KOPT-K1 (cell line): ENCODE results near the gene ASCL5.

Experiments
- H3K27ac ChIP-seq: fragments of 200-600 bp; sonication (generic); 2 replicates; pipeline ENCODE4 v1.5.1; 2016; ENCODE audit warnings: antibody characterized with exemption, mild to moderate bottlenecking, low read depth, low read length; ENCODE audit not compliant: poor library complexity, severe bottlenecking
- H3K36me3 ChIP-seq: fragments of 200-600 bp; sonication (generic); 2 replicates; pipeline ENCODE4 v1.5.1; 2017; ENCODE audit warnings: antibody characterized with exemption, mild to moderate bottlenecking, low read length, moderate library complexity; ENCODE audit not compliant: insufficient read depth
- H3K9me3 ChIP-seq: fragments of 200-600 bp; sonication (generic); 2 replicates; pipeline ENCODE4 v1.5.1; 2017; ENCODE audit warnings: antibody characterized with exemption, low read length, mild to moderate bottlenecking; ENCODE audit not compliant: insufficient read depth, poor library complexity, severe bottlenecking

The ASCL5 gene

GRCh38 chr1:201112173-201112731 is 14.7 kb downstream of the ASCL5 start, which contains the start of gene CACNA1S:
Gene CACNA1S, minus strand, starts transcription at chr1:201112426. Its CDS starts 87 bp downstream, at chr1:201112339.
- H3K27ac ChIP-seq = no peak within 1 kb of the TSS
- H3K9me3 ChIP-seq = no peaks in the 10 kb centered on the region
- no peaks in the 10 kb centered on the region for H3K36me3 ChIP-seq

DNA sequence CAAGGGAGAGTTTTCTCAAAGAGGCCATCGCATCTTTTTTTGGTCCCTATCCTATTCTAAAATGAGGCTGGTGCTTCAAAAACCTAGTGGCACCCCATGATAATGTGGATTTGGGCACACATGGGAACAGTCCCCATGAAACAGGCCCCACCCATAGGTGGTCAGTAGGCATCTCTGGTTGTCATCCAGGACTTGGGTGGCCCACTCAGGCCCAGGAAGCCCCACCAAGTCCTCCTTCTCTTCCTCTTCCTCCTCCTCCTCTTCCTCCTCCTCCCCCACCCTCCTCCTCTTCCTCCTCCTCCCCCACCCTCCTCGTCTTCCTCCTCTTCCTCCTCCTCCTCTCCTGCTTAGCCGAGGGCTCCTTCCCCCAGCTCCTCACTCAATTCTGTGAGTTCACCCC is 15.3 kb downstream of the ASCL5 start:
- H3K27ac ChIP-seq = no peak overlapping the region
- H3K9me3 ChIP-seq = no peaks in the 10 kb centered on the region
- no peaks in the 10 kb centered on the region for H3K36me3 ChIP-seq

DNA sequence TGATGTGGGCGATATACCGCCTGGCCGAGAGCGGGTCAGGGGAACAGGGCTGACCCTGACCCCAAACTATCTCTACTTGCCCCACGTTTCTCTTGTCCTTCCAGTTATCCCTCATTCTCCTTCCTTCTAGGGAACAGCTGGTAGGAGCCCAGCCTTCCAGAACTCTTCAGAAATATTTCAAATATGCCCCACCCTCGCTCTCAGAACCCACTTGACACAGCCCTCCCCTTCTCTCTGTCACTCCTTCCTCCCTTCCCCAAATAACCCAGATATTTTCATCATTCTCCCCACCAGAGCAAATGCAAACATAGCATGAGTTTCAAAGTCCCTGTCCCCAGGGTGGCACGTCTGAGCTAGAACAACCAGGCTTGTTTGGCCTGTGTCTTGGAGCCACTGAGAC is 15.8 kb downstream of the ASCL5 start:
- no peaks in the 10 kb centered on the region for H3K9me3 ChIP-seq
- H3K27ac ChIP-seq = no peak overlapping the region
- H3K36me3 ChIP-seq = no peaks in the 10 kb centered on the region

DNA sequence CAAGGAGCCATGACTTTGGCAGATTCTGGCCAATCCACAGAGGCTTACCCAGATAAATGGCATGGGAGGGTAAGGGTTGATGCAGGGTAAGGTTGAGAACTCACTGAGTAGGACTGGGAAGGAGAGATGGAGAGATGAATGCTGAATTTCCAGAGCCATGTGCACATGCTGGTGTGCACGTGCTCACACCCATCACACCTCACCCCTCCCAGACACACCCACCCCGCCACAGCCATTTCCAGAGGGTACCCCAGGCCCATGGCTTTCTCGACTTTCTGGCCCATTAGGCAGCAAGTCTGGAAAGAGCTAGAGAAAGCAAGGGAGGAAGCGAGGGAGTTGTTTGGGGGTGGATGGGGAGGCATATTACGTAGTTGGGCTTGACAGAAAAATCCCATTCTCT is 16.4 kb downstream of the ASCL5 start:
- Histone ChIP-seq H3K9me3 (no peaks in the 10 kb centered on the region), H3K27ac (no peak overlapping the region), H3K36me3 (no peaks in the 10 kb centered on the region)

GRCh38 chr1:201110138-201110537 is 16.8 kb downstream of the ASCL5 start:
- Histone ChIP-seq H3K27ac (no peak overlapping the region), H3K9me3 (no peaks in the 10 kb centered on the region), H3K36me3 (no peaks in the 10 kb centered on the region)

DNA sequence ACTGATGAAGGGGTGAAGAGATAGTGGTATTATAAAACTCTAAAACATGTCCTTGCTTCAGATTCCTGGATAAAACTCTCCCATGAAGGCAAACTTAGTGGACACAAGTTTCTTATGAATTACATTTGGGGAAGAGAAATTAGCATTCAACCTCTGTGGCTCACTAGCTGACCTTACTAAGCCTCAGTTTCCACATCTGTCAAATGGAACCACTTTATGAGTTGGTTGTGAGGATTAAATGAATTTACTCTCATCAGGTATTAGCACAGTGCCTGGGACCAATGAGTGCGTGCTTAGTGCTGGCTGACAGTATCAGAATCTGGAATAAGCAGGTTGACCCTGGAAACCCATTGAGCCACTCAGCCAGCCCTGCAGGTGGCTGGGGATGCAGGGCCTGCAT is 17.3 kb downstream of the ASCL5 start:
- H3K36me3 ChIP-seq = no peaks in the 10 kb centered on the region
- no peaks in the 10 kb centered on the region for H3K9me3 ChIP-seq
- no peak overlapping the region for H3K27ac ChIP-seq

- Histone ChIP-seq H3K36me3 (no peaks in the 10 kb centered on the region), H3K27ac (no peak overlapping the region), H3K9me3 (no peaks in the 10 kb centered on the region)
These were observed 18.4 kb downstream of the ASCL5 start for GRCh38 chr1:201108614-201109013.

- Histone ChIP-seq H3K36me3 (no peaks in the 10 kb centered on the region), H3K9me3 (no peaks in the 10 kb centered on the region), H3K27ac (no peak overlapping the region)
These were observed 21.3 kb downstream of the ASCL5 start for GRCh38 chr1:201105688-201106087.

DNA sequence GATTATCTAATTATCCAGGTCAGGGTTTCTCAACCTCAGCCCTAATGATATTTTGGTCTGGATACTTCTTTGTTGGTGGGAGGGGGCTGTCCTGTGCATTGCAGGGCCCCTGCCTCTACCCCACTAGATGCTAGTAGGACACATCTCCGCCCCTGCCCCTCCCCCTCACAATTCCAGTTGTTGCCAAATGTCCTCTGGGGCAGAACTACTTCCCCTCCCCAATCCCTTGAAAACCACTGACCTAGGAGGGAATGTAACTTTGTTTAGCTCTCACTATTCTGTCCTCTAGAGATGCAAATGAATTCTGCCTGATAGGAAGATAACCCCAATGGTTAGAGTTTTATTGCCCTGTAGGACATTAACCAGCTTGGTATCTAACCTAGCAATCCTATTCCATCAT is 22.8 kb downstream of the ASCL5 start:
- H3K36me3 ChIP-seq = no peaks in the 10 kb centered on the region
- H3K9me3 ChIP-seq = no peaks in the 10 kb centered on the region

GRCh38 chr1:201103666-201104065 is 23.3 kb downstream of the ASCL5 start:
- Histone ChIP-seq H3K9me3 (no peaks in the 10 kb centered on the region), H3K27ac (no peak overlapping the region), H3K36me3 (no peaks in the 10 kb centered on the region)

More for the DNA sequence above, 22.8 kb downstream of the ASCL5 start:
- no peak overlapping the region for H3K27ac ChIP-seq

- H3K36me3 ChIP-seq = no peaks in the 10 kb centered on the region
- H3K27ac ChIP-seq = no peak overlapping the region
- no peaks in the 10 kb centered on the region for H3K9me3 ChIP-seq
These were observed 26.6 kb downstream of the ASCL5 start for GRCh38 chr1:201100169-201100930.

GRCh38 chr1:201098992-201099677 is 27.8 kb downstream of the ASCL5 start:
- no peak overlapping the region for H3K27ac ChIP-seq
- H3K36me3 ChIP-seq = no peaks in the 10 kb centered on the region
- no peaks in the 10 kb centered on the region for H3K9me3 ChIP-seq

DNA sequence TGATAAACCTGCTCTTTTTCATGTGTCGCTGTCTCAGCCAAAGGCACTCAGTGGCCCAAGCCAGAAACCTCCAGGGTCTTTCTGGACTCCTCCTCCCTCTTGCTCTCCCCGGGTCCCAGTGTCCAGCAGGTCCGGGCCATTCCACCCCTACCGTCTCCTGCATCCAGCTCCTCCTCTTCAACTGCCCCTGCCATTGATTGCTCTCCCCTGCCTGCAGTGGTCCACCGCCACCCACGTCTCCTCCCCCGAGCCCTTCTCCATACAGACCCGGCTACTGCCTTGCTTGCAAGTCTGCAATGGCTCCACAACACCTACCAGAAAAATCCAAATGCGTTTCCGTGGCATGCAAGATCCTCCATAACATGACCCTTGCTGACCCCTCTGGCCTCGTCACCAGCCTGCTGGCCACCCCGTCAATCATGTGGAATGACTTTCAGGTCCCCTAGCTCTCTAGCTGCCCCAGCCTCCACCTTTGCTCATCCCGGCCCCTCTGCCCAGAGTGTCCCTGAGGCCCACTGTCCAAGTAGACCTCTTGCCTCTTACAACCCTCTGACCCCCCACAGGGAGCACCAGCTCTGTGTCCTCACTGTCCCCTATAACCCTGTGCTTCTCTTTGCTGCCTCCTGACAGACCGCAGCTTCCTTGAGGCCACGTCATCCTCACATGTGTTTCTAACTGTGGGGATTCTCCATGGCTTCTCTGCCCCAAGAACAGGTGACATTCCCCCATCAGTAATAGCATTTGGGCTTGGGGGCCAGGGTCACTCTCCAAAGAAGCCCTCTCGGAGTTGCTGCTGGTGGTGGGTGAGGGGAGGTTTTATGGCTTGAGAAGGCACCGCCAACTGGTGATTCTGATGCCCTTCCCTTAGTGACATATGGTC is 29.8 kb downstream of the ASCL5 start:
- Histone ChIP-seq H3K9me3 (no peaks in the 10 kb centered on the region), H3K27ac (no peak overlapping the region), H3K36me3 (no peaks in the 10 kb centered on the region)

- Histone ChIP-seq H3K36me3 (no peaks in the 10 kb centered on the region), H3K9me3 (no peaks in the 10 kb centered on the region), H3K27ac (no peak overlapping the region)
These were observed 30.9 kb downstream of the ASCL5 start for GRCh38 chr1:201096041-201096461.

GRCh38 chr1:201095581-201095980 is 31.4 kb downstream of the ASCL5 start:
- Histone ChIP-seq H3K9me3 (no peaks in the 10 kb centered on the region), H3K27ac (no peak overlapping the region), H3K36me3 (no peaks in the 10 kb centered on the region)
